ENCODE data around the gene DDA1.

DDA1 gene

GRCh38 chr19:17331045-17331558 lies 21.7 kb downstream of the DDA1 start:
- Histone ChIP-seq H3K9ac (no peak overlapping the region; a peak in 1 of 22 replicates), H4K20me1 (peaks cover 0 to 44% (median 21%) of the 10 kb centered on the region in 11 experiments; a peak in 15 of 22 replicates), H3K27me3 (peaks cover 15 to 29% (median 20%) of the 10 kb centered on the region in 11 experiments; a peak in 21 of 22 replicates), H3K36me3 (peaks cover 7 to 52% (median 12%) of the 10 kb centered on the region in 11 experiments; a peak in 18 of 22 replicates), H3K27ac (no peak overlapping the region), H3K9me3 (replicated peaks in 1 of 11) (peaks cover 0 to 9% (median 6%) of the 10 kb centered on the region in 11 experiments; a peak in 13 of 22 replicates), H3K4me2 (peak overlapping the region in 3 of 11 experiments; percentile 93 to 95 (median 93); a peak in 3 of 22 replicates), H3K4me3 (no peak overlapping the region), H3K4me1 (peaks cover 46 to 75% (median 57%) of the 10 kb centered on the region in 10 experiments)
- no peak for TF ChIP-seq Cebpa-rat (IDR thresholded peaks at IDR 0.05)

GRCh38 chr19:17332360-17332676 lies 23.0 kb downstream of the DDA1 start:
- Histone ChIP-seq H3K27ac (no peak overlapping the region), H3K9ac (no peak overlapping the region), H3K9me3 (replicated peaks in 1 of 11) (peaks cover 0 to 9% (median 6%) of the 10 kb centered on the region in 11 experiments; a peak in 13 of 22 replicates), H3K36me3 (peaks cover 7 to 40% (median 12%) of the 10 kb centered on the region in 11 experiments; a peak in 18 of 22 replicates), H3K27me3 (peaks cover 15 to 29% (median 20%) of the 10 kb centered on the region in 11 experiments; a peak in 21 of 22 replicates), H4K20me1 (peaks cover 0 to 32% (median 15%) of the 10 kb centered on the region in 11 experiments; a peak in 15 of 22 replicates), H3K4me2 (peak overlapping the region in 2 of 11 experiments; percentile 35 to 89; a peak in 3 of 22 replicates), H3K4me1 (peaks cover 47 to 66% (median 60%) of the 10 kb centered on the region in 10 experiments), H3K4me3 (no peak overlapping the region)
- TF ChIP-seq Cebpa-rat (IDR thresholded peaks at IDR 0.05): no peak

GRCh38 chr19:17332677-17333581 lies 23.6 kb downstream of the DDA1 start:
- Histone ChIP-seq H3K4me3 (no peak overlapping the region), H3K9ac (no peak overlapping the region), H3K27ac (no peak overlapping the region), H3K36me3 (peaks cover 7 to 35% (median 12%) of the 10 kb centered on the region in 11 experiments; a peak in 18 of 22 replicates), H4K20me1 (peaks cover 0 to 26% (median 12%) of the 10 kb centered on the region in 11 experiments; a peak in 14 of 22 replicates), H3K27me3 (peaks cover 15 to 29% (median 20%) of the 10 kb centered on the region in 11 experiments; a peak in 21 of 22 replicates), H3K4me2 (peak overlapping the region in 10 of 11 experiments; percentile 10 to 100 (median 34); a peak in 14 of 22 replicates), H3K9me3 (replicated peaks in 1 of 11) (peaks cover 0 to 9% (median 6%) of the 10 kb centered on the region in 11 experiments; a peak in 13 of 22 replicates), H3K4me1 (peaks cover 50 to 63% (median 61%) of the 10 kb centered on the region in 10 experiments)
- no peak for TF ChIP-seq Cebpa-rat (IDR thresholded peaks at IDR 0.05)

- TF ChIP-seq Cebpa-rat (IDR thresholded peaks at IDR 0.05): no peak
- H3K9me3 ChIP-seq (replicated peaks in 1 of 11): peaks cover 0 to 9% (median 6%) of the 10 kb centered on the region in 11 experiments; a peak in 13 of 22 replicates
- H3K4me1 ChIP-seq: peaks cover 53 to 66% (median 63%) of the 10 kb centered on the region in 10 experiments
- peaks cover 7 to 39% (median 12%) of the 10 kb centered on the region in 11 experiments; a peak in 18 of 22 replicates for H3K36me3 ChIP-seq
- H3K27ac ChIP-seq: peak overlapping the region; percentile 38 to 87 (median 83); a peak in 21 of 22 replicates
- peak overlapping the region; percentile 75 to 92 (median 82) for H3K4me3 ChIP-seq
- H4K20me1 ChIP-seq: peaks cover 0 to 24% (median 12%) of the 10 kb centered on the region in 11 experiments; a peak in 14 of 22 replicates
- peak overlapping the region; percentile 79 to 89 (median 86) for H3K9ac ChIP-seq
- peaks cover 14 to 26% (median 18%) of the 10 kb centered on the region in 11 experiments; a peak in 21 of 22 replicates for H3K27me3 ChIP-seq
- peak overlapping the region; percentile 89 to 100 (median 98) for H3K4me2 ChIP-seq
Measured at GRCh38 chr19:17333611-17334413, 24.4 kb downstream of the DDA1 start.

- Histone ChIP-seq H3K27me3 (peaks cover 6 to 17% (median 9%) of the 10 kb centered on the region in 11 experiments; a peak in 20 of 22 replicates), H3K36me3 (peaks cover 7 to 36% (median 15%) of the 10 kb centered on the region in 11 experiments; a peak in 18 of 22 replicates), H3K9me3 (replicated peaks in 1 of 11) (peaks cover 0 to 9% (median 6%) of the 10 kb centered on the region in 11 experiments; a peak in 13 of 22 replicates), H3K9ac (peak within 1 kb of the TSS; percentile 82 to 89 (median 86)), H3K4me2 (peak within 1 kb of the TSS; percentile 89 to 100 (median 98)), H3K4me3 (peak within 1 kb of the TSS; percentile 75 to 92 (median 82)), H4K20me1 (peaks cover 0 to 16% (median 4%) of the 10 kb centered on the region in 11 experiments; a peak in 9 of 22 replicates), H3K27ac (peak within 1 kb of the TSS; percentile 38 to 87 (median 83); a peak in 21 of 22 replicates), H3K4me1 (peaks cover 45 to 62% (median 57%) of the 10 kb centered on the region in 10 experiments)
- TF ChIP-seq Cebpa-rat (IDR thresholded peaks at IDR 0.05): no peak
Measured at GRCh38 chr19:17334414-17335409, 25.3 kb downstream of the DDA1 start, which contains the start of gene ANO8. TSS of gene ANO8 (minus strand) at chr19:17334855. CDS start at chr19:17334670, 185 bp downstream.

GRCh38 chr19:17335575-17335974 lies 26.2 kb downstream of the DDA1 start:
- Histone ChIP-seq H3K9ac (peak overlapping the region in 7 of 11 experiments; percentile 82 to 88 (median 86); a peak in 5 of 22 replicates), H3K4me2 (peak overlapping the region; percentile 83 to 100 (median 98)), H3K36me3 (peaks cover 7 to 27% (median 15%) of the 10 kb centered on the region in 11 experiments; a peak in 18 of 22 replicates), H3K27me3 (peaks cover 0 to 8% (median under 1%) of the 10 kb centered on the region in 11 experiments; a peak in 7 of 22 replicates), H3K9me3 (replicated peaks in 1 of 11) (peaks cover 0 to 9% (median 6%) of the 10 kb centered on the region in 11 experiments; a peak in 13 of 22 replicates), H3K4me3 (peak overlapping the region in 6 of 10 experiments; percentile 75 to 92 (median 82); a peak in 7 of 20 replicates), H3K4me1 (peaks cover 38 to 61% (median 48%) of the 10 kb centered on the region in 10 experiments), H4K20me1 (peaks cover 0 to 8% (median 0%) of the 10 kb centered on the region in 11 experiments; a peak in 5 of 22 replicates), H3K27ac (no peak overlapping the region; a peak in 1 of 22 replicates)
- no peak for TF ChIP-seq Cebpa-rat (IDR thresholded peaks at IDR 0.05)
